GM12878 (cell line): Measurements from ENCODE around the gene SPAG16. TPM values are rescaled to one million over a fixed set of nuclear protein-coding genes. Genes with fewer than 3 reads are reported as not detected.

Experiments
- ATAC-seq: fragments of 200-7000 bp; cut with Tn5 transposase; 3 replicates; pipeline ENCODE4 v1.9.1; 2020; ENCODE audit warnings: mild to moderate bottlenecking, moderate library complexity
- BruUV-seq: library from RNA; stranded (reverse); fragments of 400-500 nt; replicated peaks from 2 replicates; lab custom pipeline; 2021; lab: Mats Ljungman, UMichigan
- CTCF ChIA-PET: fragments of 300-600 bp; sonication (Branson Sonifier 250); formaldehyde crosslinking; extraction: SDS; loops from one replicate; lab custom pipeline; 2021; ENCODE audit warnings: inconsistent platforms; lab: Yijun Ruan, JAX
- POLR2A ChIA-PET: fragments of 350-600 bp; formaldehyde crosslinking; extraction: SDS; loops from one replicate; lab custom pipeline; 2021; ENCODE audit warnings: inconsistent platforms; lab: Charles Lee
- RAD21 ChIA-PET: fragments of 300-600 bp; sonication (Branson Sonifier 250); formaldehyde crosslinking; loops from one replicate; lab custom pipeline; 2023; ENCODE audit warnings: antibody characterized with exemption; ENCODE audit not compliant: unreplicated experiment; lab: Charles Lee
- SMC1A ChIA-PET: fragments of 300-600 bp; sonication (Branson Sonifier 250); formaldehyde crosslinking; loops from one replicate; lab custom pipeline; 2023; ENCODE audit not compliant: unreplicated experiment, uncharacterized antibody; lab: Charles Lee
- DNase-seq: peaks from one replicate; pipeline ENCODE4 v3.0.0-alpha.2; 2011; ENCODE audit warnings: low read depth, low spot score
- FAIRE-seq: peaks from 3 replicates; lab custom pipeline; 2011; peaks lifted over from hg19 to GRCh38; lab: Jason Lieb, UNC
- H2AFZ ChIP-seq: 2 replicates; pipeline ENCODE4 v1.6.0; 2011; ENCODE audit warnings: low read depth, low read length, control low read depth; ENCODE audit not compliant: control insufficient read depth
- H3K27ac ChIP-seq: 2 replicates; pipeline ENCODE4 v1.5.1; 2011; ENCODE audit warnings: control low read depth; ENCODE audit not compliant: control insufficient read depth, insufficient read depth
- H3K27me3 ChIP-seq, 2 experiments: replicated peaks in 1 of 2; 2 replicates each; pipeline versions ENCODE4 v1.6.0 to v1.6.1; 2011; ENCODE audit warnings: low read length in 1 of 2; ENCODE audit not compliant: control insufficient read depth in 2 of 2, insufficient read depth in 2 of 2
- H3K36me3 ChIP-seq, 2 experiments: 2 replicates each; pipeline ENCODE4 v1.5.1; 2011; ENCODE audit warnings: low read length in 1 of 2; ENCODE audit not compliant: control insufficient read depth in 2 of 2, insufficient read depth in 2 of 2
- H3K4me1 ChIP-seq: 2 replicates; pipeline ENCODE4 v1.6.1; 2011; ENCODE audit warnings: mild to moderate bottlenecking, low read length, moderate library complexity, mixed read lengths; ENCODE audit not compliant: control insufficient read depth, insufficient read depth
- H3K4me2 ChIP-seq: 2 replicates; pipeline ENCODE4 v1.6.0; 2011; ENCODE audit warnings: control low read depth; ENCODE audit not compliant: control insufficient read depth, insufficient read depth
- H3K4me3 ChIP-seq: fragments of 200-600 bp; sonication (generic); 2 replicates; pipeline ENCODE4 v1.5.1; 2016
- H3K79me2 ChIP-seq: 2 replicates; pipeline ENCODE4 v1.6.0; 2011; ENCODE audit warnings: low read length; ENCODE audit not compliant: control insufficient read depth, insufficient read depth
- H3K9ac ChIP-seq: 2 replicates; pipeline ENCODE4 v1.8.0; 2011; ENCODE audit warnings: low read length, control low read depth, mixed read lengths; ENCODE audit not compliant: control insufficient read depth, insufficient read depth
- H3K9me3 ChIP-seq: replicated peaks from 3 replicates; pipeline ENCODE4 v1.5.1; 2011; ENCODE audit warnings: mild to moderate bottlenecking, low read length; ENCODE audit not compliant: control insufficient read depth, insufficient read depth
- H4K20me1 ChIP-seq: 2 replicates; pipeline ENCODE4 v1.6.0; 2011; ENCODE audit not compliant: control insufficient read depth, insufficient read depth
- CEBPB ChIP-seq, 2 experiments: fragments of 150-350 bp in 1 of 2; IDR thresholded peaks; 2 replicates each; pipeline ENCODE4 v1.6.1; 2012 to 2014; ENCODE audit warnings: low read depth in 2 of 2, low read length in 2 of 2, borderline replicate concordance in 1 of 2, inconsistent platforms in 1 of 2
- EZH2 ChIP-seq: IDR thresholded peaks from 2 replicates; pipeline ENCODE4 v1.6.1; 2012; ENCODE audit warnings: low read depth, mild to moderate bottlenecking, control low read depth, inconsistent platforms, low read length, borderline replicate concordance; ENCODE audit not compliant: control insufficient read depth
- HDGF ChIP-seq: fragments of 450-650 bp; IDR thresholded peaks from 2 replicates; pipeline ENCODE4 v1.6.1; 2016; ENCODE audit warnings: antibody characterized with exemption
- RUNX3 ChIP-seq: IDR thresholded peaks from 2 replicates; pipeline ENCODE4 v1.6.1; 2012; ENCODE audit warnings: low read length, inconsistent platforms
- SMC3 ChIP-seq: IDR thresholded peaks from 2 replicates; pipeline ENCODE4 v1.6.1; 2011; ENCODE audit warnings: low read length, improper control_type of control experiment, borderline replicate concordance
- SP1 ChIP-seq: IDR thresholded peaks from one replicate; pipeline ENCODE4 v1.6.1; 2011; ENCODE audit warnings: low read depth, low read length
- SREBF1 ChIP-seq: IDR thresholded peaks from 2 replicates; pipeline ENCODE4 v1.6.1; 2012; ENCODE audit warnings: mild to moderate bottlenecking, low read length
- ZNF207 ChIP-seq: fragments of 450-650 bp; IDR thresholded peaks from 2 replicates; pipeline ENCODE4 v1.6.1; 2014; ENCODE audit warnings: antibody characterized with exemption, mild to moderate bottlenecking, borderline replicate concordance
- in situ Hi-C: fragments of 300-500 bp; cut with MboI; formaldehyde crosslinking; loops from 9 replicates; pipeline ENCODE4 v1.14.3; 2018; ENCODE audit warnings: mixed read lengths
- intact Hi-C: fragments of 100-400 bp; cut with micrococcal nuclease; formaldehyde crosslinking; loops from one replicate; pipeline ENCODE4 v1.14.2; 2022; ENCODE audit not compliant: unreplicated experiment
- polyA plus RNA-seq, 11 experiments: library from polyadenylated mRNA; depleted of rRNA in 4 of 11; unstranded in 6 of 11; stranded (reverse) in 5 of 11; fragments of >200 nt; fragmentation: Nextera tagmentation in 4 of 11; fragmentation: Illumina TruSeq in 1 of 11; extraction: Ambion mirVana in 4 of 11; extraction: Trizol in 1 of 11; gene quantifications; 1 replicate in 1 of 11; 2 replicates in 10 of 11; pipeline versions ENCODE4 v1.2.1 to v1.2.3, GENCODE V29; 2011 to 2016; ENCODE audit warnings: inconsistent platforms in 2 of 11, missing spikeins in 2 of 11, low read depth in 1 of 11
- total RNA-seq, 4 experiments: library from RNA; depleted of rRNA in 3 of 4; stranded (reverse); fragments of >200 nt in 3 of 4; fragmentation: Illumina TruSeq in 1 of 4; extraction: Trizol in 1 of 4; gene quantifications; 2 replicates each; pipeline versions ENCODE4 v1.2.1 to v1.2.3, GENCODE V29; 2013 to 2021
- TF ChIP-seq, protein P1 (sequence below): fragments of 450-650 bp; IDR thresholded peaks from 2 replicates; pipeline ENCODE4 v1.6.1; 2017; ENCODE audit warnings: mild to moderate bottlenecking, moderate library complexity
- TF ChIP-seq, protein P2 (sequence below), 3 experiments: IDR thresholded peaks in 2 of 3; conservative IDR thresholded peaks in 1 of 3; 2 replicates each; pipeline ENCODE4 v1.5.1; 2011; ENCODE audit warnings: low read depth in 3 of 3, low read length in 3 of 3, mild to moderate bottlenecking in 3 of 3, control low read depth in 2 of 3, moderate library complexity in 2 of 3, inconsistent platforms in 1 of 3, mixed read lengths in 1 of 3; ENCODE audit not compliant: control insufficient read depth in 2 of 3, insufficient read depth in 1 of 3; ENCODE audit errors: extremely low read depth in 1 of 3
- TF ChIP-seq, protein P3 (sequence below): fragments of 450-650 bp; formaldehyde crosslinking; IDR thresholded peaks from 2 replicates; pipeline ENCODE4 v1.5.0; 2022; ENCODE audit warnings: mild to moderate bottlenecking, missing genetic modification characterization

SPAG16 gene
- total and polyA plus RNA-seq, 10 of the 15 experiments (the other 5 are each of a cell fraction or from before 2014, with no cell fraction given): 6.0 to 25.0 (median 15.2) TPM

DNA sequence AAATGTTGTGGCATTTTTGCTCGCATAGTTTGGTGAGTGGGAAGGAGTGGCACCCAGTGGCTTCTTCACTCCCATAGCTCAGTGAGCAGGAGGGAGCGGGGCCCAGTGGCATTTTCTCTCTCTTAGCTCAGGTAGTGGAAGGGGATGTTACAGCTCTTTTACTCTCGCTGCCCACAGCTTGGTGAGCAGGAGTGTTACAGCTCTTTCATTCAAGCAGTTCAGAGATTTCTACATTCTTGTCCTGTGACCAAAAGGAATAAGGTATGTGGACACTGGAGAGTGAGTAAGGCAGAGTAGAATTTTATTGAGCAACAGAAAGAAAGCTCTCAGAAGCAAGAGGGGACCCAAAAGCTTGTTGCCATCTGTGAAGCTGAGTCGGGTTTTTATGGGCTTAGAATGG, 192.4 kb downstream of the SPAG16 start (continued):
- TF ChIP-seq EZH2 (no peak), ZNF207 (no peak)

DNA sequence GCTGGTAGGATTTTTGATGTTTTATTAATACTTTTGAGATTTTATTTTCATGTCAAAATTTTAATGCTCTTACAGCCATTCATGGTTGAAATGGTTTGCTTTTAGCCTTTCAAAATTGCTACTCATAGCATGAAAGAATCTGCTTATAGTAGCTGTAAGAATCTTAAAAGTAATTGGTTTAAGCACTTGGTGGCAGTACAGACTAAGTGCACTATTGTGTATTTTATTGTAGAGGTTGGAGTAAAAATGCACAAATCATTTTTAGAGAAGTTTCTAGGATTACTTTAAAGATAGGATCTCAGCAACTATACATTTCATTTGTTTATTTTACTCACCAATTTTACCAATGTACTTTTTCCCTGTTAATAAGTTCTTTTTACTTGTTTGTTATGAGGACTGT, 205.8 kb downstream of the SPAG16 start:
- in situ Hi-C loops: no loop called here
- ChIA-PET CTCF (interaction anchor here (1.0 to 3.2 kb wide), 3 partner anchors 12 to 476 kb away, joined by 4 to 24 read pairs (median 4); no protein-coding TSS in a partner anchor), SMC1A (interaction anchor here (0.8 to 2.2 kb wide), 3 partner anchors 9 to 1341 kb away, joined by 3 to 9 read pairs (median 5); no protein-coding TSS in a partner anchor), RAD21 (interaction anchor here (0.7 to 1.1 kb wide), 5 partner anchors 9 to 446 kb away, joined by 3 to 4 read pairs (median 3); no protein-coding TSS in a partner anchor), POLR2A (no interaction called here)
- no peaks in the 10 kb centered on the region for H3K4me1 ChIP-seq
- no peaks in the 10 kb centered on the region for H3K79me2 ChIP-seq
- no peaks in the 10 kb centered on the region for H4K20me1 ChIP-seq
- no TSS peak for BruUV-seq
- H3K4me2 ChIP-seq: no peak overlapping the region
- no peak overlapping the region for H2AFZ ChIP-seq
- H3K9ac ChIP-seq: no peak overlapping the region
- DNase-seq: no peak
- peak; percentile 50; the same call in 1 of the 3 replicates for ATAC-seq
- intact Hi-C loops: loop anchor here (2.0 to 5.0 kb wide), 2 partner anchors 238 to 445 kb away; no protein-coding TSS in a partner anchor
- H3K36me3 ChIP-seq: no peaks in the 10 kb centered on the region
- H3K9me3 ChIP-seq: no peaks in the 10 kb centered on the region
- H3K4me3 ChIP-seq: no peak overlapping the region
- H3K27me3 ChIP-seq: no peaks in the 10 kb centered on the region
- no peak overlapping the region for H3K27ac ChIP-seq
- no peak for FAIRE-seq
- no peak for TF ChIP-seq SP1
- TF ChIP-seq, protein P1, sequence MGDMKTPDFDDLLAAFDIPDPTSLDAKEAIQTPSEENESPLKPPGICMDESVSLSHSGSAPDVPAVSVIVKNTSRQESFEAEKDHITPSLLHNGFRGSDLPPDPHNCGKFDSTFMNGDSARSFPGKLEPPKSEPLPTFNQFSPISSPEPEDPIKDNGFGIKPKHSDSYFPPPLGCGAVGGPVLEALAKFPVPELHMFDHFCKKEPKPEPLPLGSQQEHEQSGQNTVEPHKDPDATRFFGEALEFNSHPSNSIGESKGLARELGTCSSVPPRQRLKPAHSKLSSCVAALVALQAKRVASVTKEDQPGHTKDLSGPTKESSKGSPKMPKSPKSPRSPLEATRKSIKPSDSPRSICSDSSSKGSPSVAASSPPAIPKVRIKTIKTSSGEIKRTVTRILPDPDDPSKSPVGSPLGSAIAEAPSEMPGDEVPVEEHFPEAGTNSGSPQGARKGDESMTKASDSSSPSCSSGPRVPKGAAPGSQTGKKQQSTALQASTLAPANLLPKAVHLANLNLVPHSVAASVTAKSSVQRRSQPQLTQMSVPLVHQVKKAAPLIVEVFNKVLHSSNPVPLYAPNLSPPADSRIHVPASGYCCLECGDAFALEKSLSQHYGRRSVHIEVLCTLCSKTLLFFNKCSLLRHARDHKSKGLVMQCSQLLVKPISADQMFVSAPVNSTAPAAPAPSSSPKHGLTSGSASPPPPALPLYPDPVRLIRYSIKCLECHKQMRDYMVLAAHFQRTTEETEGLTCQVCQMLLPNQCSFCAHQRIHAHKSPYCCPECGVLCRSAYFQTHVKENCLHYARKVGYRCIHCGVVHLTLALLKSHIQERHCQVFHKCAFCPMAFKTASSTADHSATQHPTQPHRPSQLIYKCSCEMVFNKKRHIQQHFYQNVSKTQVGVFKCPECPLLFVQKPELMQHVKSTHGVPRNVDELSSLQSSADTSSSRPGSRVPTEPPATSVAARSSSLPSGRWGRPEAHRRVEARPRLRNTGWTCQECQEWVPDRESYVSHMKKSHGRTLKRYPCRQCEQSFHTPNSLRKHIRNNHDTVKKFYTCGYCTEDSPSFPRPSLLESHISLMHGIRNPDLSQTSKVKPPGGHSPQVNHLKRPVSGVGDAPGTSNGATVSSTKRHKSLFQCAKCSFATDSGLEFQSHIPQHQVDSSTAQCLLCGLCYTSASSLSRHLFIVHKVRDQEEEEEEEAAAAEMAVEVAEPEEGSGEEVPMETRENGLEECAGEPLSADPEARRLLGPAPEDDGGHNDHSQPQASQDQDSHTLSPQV: no peak
- no peak for TF ChIP-seq RUNX3
- TF ChIP-seq HDGF: no peak
- TF ChIP-seq SMC3: peak; percentile 44; the same call in 1 of the 2 replicates
- no peak for TF ChIP-seq CEBPB (IDR thresholded peaks at IDR 0.05; ENCODE audit: borderline replicate concordance in 1 of 2, low read depth in 2 of 2, low read length in 2 of 2)
- no peak for TF ChIP-seq SREBF1
- TF ChIP-seq, protein P2, sequence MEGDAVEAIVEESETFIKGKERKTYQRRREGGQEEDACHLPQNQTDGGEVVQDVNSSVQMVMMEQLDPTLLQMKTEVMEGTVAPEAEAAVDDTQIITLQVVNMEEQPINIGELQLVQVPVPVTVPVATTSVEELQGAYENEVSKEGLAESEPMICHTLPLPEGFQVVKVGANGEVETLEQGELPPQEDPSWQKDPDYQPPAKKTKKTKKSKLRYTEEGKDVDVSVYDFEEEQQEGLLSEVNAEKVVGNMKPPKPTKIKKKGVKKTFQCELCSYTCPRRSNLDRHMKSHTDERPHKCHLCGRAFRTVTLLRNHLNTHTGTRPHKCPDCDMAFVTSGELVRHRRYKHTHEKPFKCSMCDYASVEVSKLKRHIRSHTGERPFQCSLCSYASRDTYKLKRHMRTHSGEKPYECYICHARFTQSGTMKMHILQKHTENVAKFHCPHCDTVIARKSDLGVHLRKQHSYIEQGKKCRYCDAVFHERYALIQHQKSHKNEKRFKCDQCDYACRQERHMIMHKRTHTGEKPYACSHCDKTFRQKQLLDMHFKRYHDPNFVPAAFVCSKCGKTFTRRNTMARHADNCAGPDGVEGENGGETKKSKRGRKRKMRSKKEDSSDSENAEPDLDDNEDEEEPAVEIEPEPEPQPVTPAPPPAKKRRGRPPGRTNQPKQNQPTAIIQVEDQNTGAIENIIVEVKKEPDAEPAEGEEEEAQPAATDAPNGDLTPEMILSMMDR (IDR thresholded peaks at IDR 0.05 in 2 of 3, conservative IDR thresholded peaks at IDR 0.05 in 1 of 3; ENCODE audit: control insufficient read depth in 2 of 3, extremely low read depth in 1 of 3, insufficient read depth in 1 of 3, low read depth in 3 of 3, low read length in 3 of 3): peak in 2 of 3 experiments; percentile 15 to 43; a peak in 2 of 6 replicates
- TF ChIP-seq, protein P3, sequence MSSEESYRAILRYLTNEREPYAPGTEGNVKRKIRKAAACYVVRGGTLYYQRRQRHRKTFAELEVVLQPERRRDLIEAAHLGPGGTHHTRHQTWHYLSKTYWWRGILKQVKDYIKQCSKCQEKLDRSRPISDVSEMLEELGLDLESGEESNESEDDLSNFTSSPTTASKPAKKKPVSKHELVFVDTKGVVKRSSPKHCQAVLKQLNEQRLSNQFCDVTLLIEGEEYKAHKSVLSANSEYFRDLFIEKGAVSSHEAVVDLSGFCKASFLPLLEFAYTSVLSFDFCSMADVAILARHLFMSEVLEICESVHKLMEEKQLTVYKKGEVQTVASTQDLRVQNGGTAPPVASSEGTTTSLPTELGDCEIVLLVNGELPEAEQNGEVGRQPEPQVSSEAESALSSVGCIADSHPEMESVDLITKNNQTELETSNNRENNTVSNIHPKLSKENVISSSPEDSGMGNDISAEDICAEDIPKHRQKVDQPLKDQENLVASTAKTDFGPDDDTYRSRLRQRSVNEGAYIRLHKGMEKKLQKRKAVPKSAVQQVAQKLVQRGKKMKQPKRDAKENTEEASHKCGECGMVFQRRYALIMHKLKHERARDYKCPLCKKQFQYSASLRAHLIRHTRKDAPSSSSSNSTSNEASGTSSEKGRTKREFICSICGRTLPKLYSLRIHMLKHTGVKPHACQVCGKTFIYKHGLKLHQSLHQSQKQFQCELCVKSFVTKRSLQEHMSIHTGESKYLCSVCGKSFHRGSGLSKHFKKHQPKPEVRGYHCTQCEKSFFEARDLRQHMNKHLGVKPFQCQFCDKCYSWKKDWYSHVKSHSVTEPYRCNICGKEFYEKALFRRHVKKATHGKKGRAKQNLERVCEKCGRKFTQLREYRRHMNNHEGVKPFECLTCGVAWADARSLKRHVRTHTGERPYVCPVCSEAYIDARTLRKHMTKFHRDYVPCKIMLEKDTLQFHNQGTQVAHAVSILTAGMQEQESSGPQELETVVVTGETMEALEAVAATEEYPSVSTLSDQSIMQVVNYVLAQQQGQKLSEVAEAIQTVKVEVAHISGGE (CRISPR knock-in tag): no peak
